SK-N-SH (cell line): ENCODE results near the gene ATP8A1. TPM values are rescaled to one million over a fixed set of nuclear protein-coding genes. Genes with fewer than 3 reads are reported as not detected.

Experiments
- CTCF ChIA-PET: fragments of 300-600, 350-600 bp; formaldehyde crosslinking; extraction: SDS; loops from one replicate; lab custom pipeline; 2021; lab: Yijun Ruan, JAX
- POLR2A ChIA-PET: fragments of 350-600 bp; sonication (Branson Sonifier 250); formaldehyde crosslinking; extraction: SDS; loops from one replicate; lab custom pipeline; 2020; ENCODE audit warnings: antibody characterized with exemption, inconsistent platforms; lab: Yijun Ruan, JAX
- DNase-seq: peaks from one replicate; pipeline ENCODE4 v3.0.0; 2012
- H2AFZ ChIP-seq: fragments of 200-600 bp; sonication (generic); 2 replicates; pipeline ENCODE4 v1.8.1; 2016; ENCODE audit warnings: antibody characterized with exemption, mild to moderate bottlenecking, low read depth
- H3F3A ChIP-seq: fragments of 200-600 bp; sonication (generic); replicated peaks from 2 replicates; pipeline ENCODE3; 2016; ENCODE audit warnings: antibody characterized with exemption, mild to moderate bottlenecking; ENCODE audit not compliant: insufficient read depth
- H3K27ac ChIP-seq, 2 experiments: fragments of 200-500 bp in 1 of 2; fragments of 200-600 bp in 1 of 2; sonication (Bioruptor generic) in 1 of 2; sonication (generic), shearing (Covaris generic) in 1 of 2; 2 replicates each; pipeline versions ENCODE4 v1.5.1 to v1.6.1; 2014 to 2016; ENCODE audit warnings: low read depth in 2 of 2, inconsistent platforms in 1 of 2, low read length in 1 of 2, mild to moderate bottlenecking in 1 of 2, mixed read lengths in 1 of 2
- H3K27me3 ChIP-seq: fragments of 200-600 bp; sonication (generic), shearing (Covaris generic); 2 replicates; pipeline ENCODE4 v1.6.1; 2016; ENCODE audit warnings: mixed run types; ENCODE audit not compliant: insufficient read depth
- H3K36me3 ChIP-seq, 2 experiments: fragments of 200-500 bp in 1 of 2; fragments of 200-600 bp in 1 of 2; sonication (Bioruptor generic) in 1 of 2; sonication (generic) in 1 of 2; replicated peaks in 1 of 2; 2 replicates each; pipeline versions ENCODE3 to v1.5.1; 2014 to 2016; ENCODE audit warnings: low read length in 1 of 2, mild to moderate bottlenecking in 1 of 2; ENCODE audit not compliant: insufficient read depth in 2 of 2, control insufficient read depth in 1 of 2
- H3K4me1 ChIP-seq, 2 experiments: fragments of 200-500 bp in 1 of 2; fragments of 200-600 bp in 1 of 2; sonication (Bioruptor generic) in 1 of 2; sonication (generic), shearing (Covaris generic) in 1 of 2; 2 replicates each; pipeline versions ENCODE4 v1.5.1 to v1.6.1; 2014 to 2016; ENCODE audit warnings: low read depth in 1 of 2, low read length in 1 of 2, mixed run types in 1 of 2; ENCODE audit not compliant: insufficient read depth in 2 of 2, control insufficient read depth in 1 of 2
- H3K4me2 ChIP-seq: fragments of 200-600 bp; sonication (generic), shearing (Covaris generic); 2 replicates; pipeline ENCODE4 v1.6.1; 2017; ENCODE audit warnings: mixed run types
- H3K4me3 ChIP-seq, 2 experiments: fragments of 200-500 bp in 1 of 2; fragments of 200-600 bp in 1 of 2; sonication (Bioruptor generic) in 1 of 2; sonication (generic), shearing (Covaris generic) in 1 of 2; 2 replicates each; pipeline versions ENCODE4 v1.5.1 to v1.8.1; 2014 to 2016; ENCODE audit warnings: low read depth in 2 of 2, inconsistent platforms in 1 of 2, low read length in 1 of 2, mild to moderate bottlenecking in 1 of 2, mixed read lengths in 1 of 2, moderate library complexity in 1 of 2
- H3K79me2 ChIP-seq: fragments of 200-600 bp; sonication (generic); 2 replicates; pipeline ENCODE4 v1.8.1; 2017; ENCODE audit warnings: mild to moderate bottlenecking; ENCODE audit not compliant: insufficient read depth
- H3K9ac ChIP-seq: fragments of 200-600 bp; sonication (generic); 2 replicates; pipeline ENCODE4 v1.6.1; 2017; ENCODE audit warnings: mixed run types
- H3K9me2 ChIP-seq: fragments of 200-600 bp; sonication (generic); 2 replicates; pipeline ENCODE4 v1.6.1; 2017; ENCODE audit warnings: mixed run types
- H3K9me3 ChIP-seq: fragments of 200-600 bp; sonication (generic); 2 replicates; pipeline ENCODE4 v1.6.1; 2017; ENCODE audit warnings: mixed run types, mild to moderate bottlenecking, moderate library complexity
- H4K20me1 ChIP-seq: fragments of 200-600 bp; sonication (generic); 2 replicates; pipeline ENCODE4 v1.6.1; 2017; ENCODE audit warnings: mild to moderate bottlenecking, mixed run types; ENCODE audit not compliant: insufficient read depth
- EP300 ChIP-seq, 2 experiments: IDR thresholded peaks; 2 replicates each; pipeline versions ENCODE4 v1.4.0 to v1.6.1; 2012; ENCODE audit warnings: borderline replicate concordance in 1 of 2, low read depth in 1 of 2, low read length in 1 of 2
- FOXJ3 ChIP-seq: sonication (generic); formaldehyde crosslinking; IDR thresholded peaks from 2 replicates; pipeline ENCODE4 v1.5.1; 2020; ENCODE audit warnings: mild to moderate bottlenecking, missing genetic modification reagents
- GABPA ChIP-seq: IDR thresholded peaks from 2 replicates; pipeline ENCODE4 v1.4.0; 2012; ENCODE audit warnings: low read depth, mild to moderate bottlenecking
- IRF3 ChIP-seq: fragments of 150-350 bp; IDR thresholded peaks from 2 replicates; pipeline ENCODE4 v1.6.1; 2016; ENCODE audit warnings: mild to moderate bottlenecking, low read depth, low read length
- JUND ChIP-seq: IDR thresholded peaks from 2 replicates; pipeline ENCODE4 v1.4.0; 2012
- MAX ChIP-seq: IDR thresholded peaks from 2 replicates; pipeline ENCODE4 v1.4.0; 2012; ENCODE audit warnings: low read depth
- MXI1 ChIP-seq: IDR thresholded peaks from 2 replicates; pipeline ENCODE4 v1.6.1; 2012; ENCODE audit warnings: mild to moderate bottlenecking, low read depth, low read length, improper control_type of control experiment
- NRF1 ChIP-seq: IDR thresholded peaks from 2 replicates; pipeline ENCODE4 v1.6.1; 2012; ENCODE audit warnings: low read depth, mild to moderate bottlenecking, low read length
- PBX3 ChIP-seq: IDR thresholded peaks from 2 replicates; pipeline ENCODE4; 2012
- POLR2AphosphoS5 ChIP-seq: IDR thresholded peaks from 2 replicates; pipeline ENCODE4 v1.6.1; 2012; ENCODE audit warnings: low read depth, low read length
- REST ChIP-seq: IDR thresholded peaks from 2 replicates; pipeline ENCODE4 v1.6.1; 2012; ENCODE audit warnings: mild to moderate bottlenecking, low read depth, low read length, moderate library complexity
- SIN3A ChIP-seq: IDR thresholded peaks from 2 replicates; pipeline ENCODE4 v1.6.1; 2012; ENCODE audit warnings: low read depth, mild to moderate bottlenecking, low read length, moderate library complexity, borderline replicate concordance
- SMC3 ChIP-seq: IDR thresholded peaks from 2 replicates; pipeline ENCODE4 v1.6.1; 2012; ENCODE audit warnings: low read depth, low read length, improper control_type of control experiment
- TAF1 ChIP-seq: IDR thresholded peaks from 2 replicates; pipeline ENCODE4 v1.6.1; 2012; ENCODE audit warnings: low read depth, mild to moderate bottlenecking, low read length, moderate library complexity, borderline replicate concordance
- TCF12 ChIP-seq: IDR thresholded peaks from 2 replicates; pipeline ENCODE4 v1.4.0; 2012
- TEAD4 ChIP-seq: IDR thresholded peaks from 2 replicates; pipeline ENCODE4 v1.4.0; 2012; ENCODE audit warnings: mild to moderate bottlenecking, borderline replicate concordance; ENCODE audit not compliant: insufficient read depth
- ZBTB33 ChIP-seq: IDR thresholded peaks from 2 replicates; pipeline ENCODE4 v1.4.0; 2012; ENCODE audit warnings: low read depth, borderline replicate concordance
- WGBS: methylation state at CpG from one replicate; pipeline ENCODE4 v1.1.6; 2017; ENCODE audit warnings: low lambda C conversion rate; 5-methylcytosine and 5-hydroxymethylcytosine counted together
- polyA plus RNA-seq, 3 experiments: library from polyadenylated mRNA; depleted of rRNA; stranded (reverse); fragments of >200 nt; gene quantifications; 2 replicates each; pipeline ENCODE4 v1.2.3, GENCODE V29; 2012

The ATP8A1 gene
- 0.38 and 0.78 TPM in 2 replicates for polyA plus RNA-seq (2012; rRNA removed)
- 0.63 and 0.93 TPM in 2 replicates for polyA plus RNA-seq (2012; cell fraction: cytosol; rRNA removed)
- polyA plus RNA-seq (2012; cell fraction: nucleus; rRNA removed), result 0.75 and 1.7 TPM in 2 replicates

GRCh38 chr4:42656944-42657792 lies at the start of gene ATP8A1:
Gene ATP8A1, minus strand, starts transcription at chr4:42657105. Its CDS starts 232 bp downstream, at chr4:42656873.
- Histone ChIP-seq H3K27ac (peak within 1 kb of the TSS; percentile 71 to 98), H3K79me2 (no peaks in the 10 kb centered on the region), H3F3A (peaks cover 8% of the 10 kb centered on the region), H4K20me1 (no peaks in the 10 kb centered on the region), H3K27me3 (no peaks in the 10 kb centered on the region), H3K9ac (peak within 1 kb of the TSS; percentile 72), H3K9me3 (no peaks in the 10 kb centered on the region), H3K4me2 (peak within 1 kb of the TSS; percentile 88), H3K36me3 (no peaks in the 10 kb centered on the region), H2AFZ (peak within 1 kb of the TSS; percentile 96), H3K4me1 (peaks cover 11 to 20% of the 10 kb centered on the region in 2 experiments; a peak in 2 of 4 replicates), H3K4me3 (peak within 1 kb of the TSS; percentile 71 to 90), H3K9me2 (no peaks in the 10 kb centered on the region)
- ChIA-PET POLR2A (interaction anchor here (0.6 to 2.0 kb wide), 9 partner anchors 9 to 928 kb away, joined by 3 to 14 read pairs (median 3); no protein-coding TSS in a partner anchor), CTCF (interaction anchor here (0.6 to 2.2 kb wide), 6 partner anchors 10 to 722 kb away, joined by 3 to 8 read pairs (median 4); no protein-coding TSS in a partner anchor)
- DNase-seq, result peak; percentile 99
- no peak for TF ChIP-seq TEAD4
- peak; percentile 49 for TF ChIP-seq NRF1
- TF ChIP-seq MAX, result peak; percentile 36; the same call in 1 of the 2 replicates
- peak; percentile 90 for TF ChIP-seq TAF1
- TF ChIP-seq JUND, result peak; percentile 16; the same call in 1 of the 2 replicates
- peak; percentile 91 for TF ChIP-seq POLR2AphosphoS5
- TF ChIP-seq MXI1, result peak; percentile 84
- TF ChIP-seq IRF3, result no peak
- 0 out of 2 replicates have a peak, but pooled peaks have one; percentile 26 for TF ChIP-seq TCF12
- no peak for TF ChIP-seq FOXJ3
- 0 out of 2 replicates have a peak, but pooled peaks have one; percentile 14 for TF ChIP-seq SMC3
- TF ChIP-seq EP300 (IDR thresholded peaks at IDR 0.05; ENCODE audit: borderline replicate concordance in 1 of 2, low read depth in 1 of 2, low read length in 1 of 2), result peak in 1 of 2 experiments; percentile 51; a peak in 1 of 4 replicates
- WGBS, result 0% methylated on average over 18 of the region's 74 CpGs

GRCh38 chr4:42706086-42706485 lies 49.2 kb upstream of the ATP8A1 start:
- H4K20me1 ChIP-seq, result no peaks in the 10 kb centered on the region
- H3F3A ChIP-seq, result no peaks in the 10 kb centered on the region
- no peak overlapping the region for H2AFZ ChIP-seq
- H3K9ac ChIP-seq, result no peak overlapping the region
- no peaks in the 10 kb centered on the region for H3K27me3 ChIP-seq
- CTCF ChIA-PET, result no interaction called here
- DNase-seq, result no peak
- no peaks in the 10 kb centered on the region for H3K9me2 ChIP-seq
- no peak overlapping the region for H3K27ac ChIP-seq
- H3K79me2 ChIP-seq, result no peaks in the 10 kb centered on the region
- H3K4me3 ChIP-seq, result no peak overlapping the region
- WGBS, result 21% methylated on average over 4 of the region's 4 CpGs
- H3K4me2 ChIP-seq, result no peak overlapping the region
- H3K36me3 ChIP-seq, result no peaks in the 10 kb centered on the region
- peaks cover 0 to 3% of the 10 kb centered on the region in 2 experiments; a peak in 1 of 4 replicates for H3K4me1 ChIP-seq
- POLR2A ChIA-PET, result no interaction called here
- H3K9me3 ChIP-seq, result no peaks in the 10 kb centered on the region
- TF ChIP-seq ZBTB33 (no peak), REST (no peak), GABPA (no peak), EP300 (IDR thresholded peaks at IDR 0.05; ENCODE audit: borderline replicate concordance in 1 of 2, low read depth in 1 of 2, low read length in 1 of 2) (no peak), TCF12 (no peak), SIN3A (no peak), PBX3 (no peak)
